UCSD-AML1 (cell line): ENCODE data around the gene HSD3B2.
"Not testable (repeated sequence)": the region's sequence is repeated elsewhere in the genome, so short reads cannot be mapped to it uniquely, and the experiment has no call there.

Experiments
- DNase-seq: peaks from one replicate; lab custom pipeline; 2025; ENCODE audit not compliant: unreplicated experiment; lab: John Stamatoyannopoulos, UW

The HSD3B2 gene

DNA sequence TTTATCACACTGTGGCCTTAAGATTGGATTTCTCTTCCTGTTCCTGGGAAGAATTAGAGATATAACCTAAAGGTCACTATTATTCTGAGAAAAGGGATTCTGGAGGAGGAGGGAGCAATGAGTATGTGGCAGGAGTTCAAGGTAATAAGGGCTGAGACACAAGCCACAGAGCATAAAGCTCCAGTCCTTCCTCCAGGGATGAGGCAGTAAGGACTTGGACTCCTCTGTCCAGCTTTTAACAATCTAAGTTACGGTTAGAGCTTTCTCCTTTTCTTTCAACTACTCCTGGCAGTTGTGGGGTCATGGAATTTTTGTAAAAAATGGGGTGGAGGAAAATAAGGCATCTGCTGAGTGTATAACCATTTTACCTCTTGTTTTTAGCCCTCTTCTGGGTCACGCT is at the start of gene HSD3B2:
TSS of gene HSD3B2 (plus strand) at position 201 of the 400 bp plus-strand sequence. CDS start 270 bp downstream, outside the sequence.
- DNase-seq: no peak

DNA sequence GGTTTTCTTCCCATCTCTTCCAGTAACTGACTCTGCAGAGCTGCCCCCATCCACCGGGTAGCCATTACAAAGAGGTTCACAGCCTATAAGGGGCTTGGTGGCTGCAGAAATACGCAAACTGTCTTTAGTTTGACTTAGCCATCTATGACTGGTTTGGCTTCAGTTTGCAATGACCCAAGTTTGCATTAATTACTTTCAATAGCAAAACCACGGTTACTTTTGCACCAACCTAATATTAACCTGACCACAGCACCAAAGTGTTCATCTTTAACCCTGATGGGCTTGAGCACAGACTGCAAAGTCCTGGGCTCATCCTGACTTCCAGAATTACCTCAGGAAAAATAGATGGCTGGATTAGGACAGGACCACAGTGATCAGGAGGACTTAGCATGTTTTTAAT is 48.5 kb upstream of the HSD3B2 start:
- DNase-seq: no peak

DNA sequence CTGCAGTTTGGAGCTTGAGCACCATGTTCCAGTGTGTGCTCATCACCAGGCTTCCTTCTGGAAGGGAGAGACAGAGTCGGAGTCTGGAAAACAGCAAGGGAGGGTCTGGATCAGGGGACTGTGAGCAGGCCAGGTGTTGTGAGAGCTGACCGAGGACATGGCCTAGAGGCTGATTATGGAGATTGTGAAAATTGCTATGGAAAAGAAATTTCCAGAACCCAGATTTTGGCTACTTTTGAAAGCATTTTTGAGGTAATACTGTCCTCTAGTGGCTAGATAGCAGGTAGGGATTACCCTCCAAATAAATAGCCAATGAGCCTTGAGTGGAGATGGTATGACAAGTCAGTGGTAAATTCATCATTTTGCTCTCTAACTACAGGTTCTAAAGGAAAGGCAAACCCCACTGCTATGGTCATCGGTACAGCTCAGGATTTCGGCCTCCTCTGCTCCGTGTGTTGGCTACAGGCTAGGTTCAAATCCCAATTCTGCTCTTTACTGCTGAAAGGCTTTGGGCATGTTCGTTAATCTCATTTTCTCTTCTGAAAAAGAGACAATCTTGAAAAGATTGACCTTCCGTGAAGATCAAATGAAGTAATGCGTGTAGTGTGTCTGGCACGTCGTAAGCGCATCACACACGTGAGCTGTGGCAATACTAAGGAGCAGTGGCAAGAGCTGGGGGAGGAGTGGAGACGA is 47.4 kb upstream of the HSD3B2 start:
- DNase-seq: no peak

DNA sequence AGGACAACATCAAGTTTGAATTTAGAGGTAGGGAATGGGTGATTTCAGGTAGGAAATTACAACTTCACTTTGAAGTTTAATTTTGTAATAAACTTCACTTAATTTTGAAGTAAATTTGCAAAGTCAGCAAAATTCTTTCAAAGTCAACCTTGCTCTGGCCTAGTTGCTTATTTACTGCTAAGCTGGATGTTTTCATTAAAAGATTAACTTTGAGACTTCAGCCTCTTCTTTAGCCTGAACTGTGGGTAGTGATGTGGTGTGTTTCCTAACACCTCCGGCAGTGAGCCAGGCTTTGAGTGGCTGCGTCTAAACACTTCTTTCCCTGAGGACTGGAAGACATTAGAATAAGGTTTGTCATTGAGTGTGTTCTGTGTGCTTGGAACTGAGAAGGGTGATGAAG is 46.4 kb upstream of the HSD3B2 start, which contains the start of gene HAO2:
TSS of gene HAO2 (plus strand) at position 232 of the 400 bp plus-strand sequence. CDS start 12,301 bp downstream, outside the sequence.
- no peak for DNase-seq

DNA sequence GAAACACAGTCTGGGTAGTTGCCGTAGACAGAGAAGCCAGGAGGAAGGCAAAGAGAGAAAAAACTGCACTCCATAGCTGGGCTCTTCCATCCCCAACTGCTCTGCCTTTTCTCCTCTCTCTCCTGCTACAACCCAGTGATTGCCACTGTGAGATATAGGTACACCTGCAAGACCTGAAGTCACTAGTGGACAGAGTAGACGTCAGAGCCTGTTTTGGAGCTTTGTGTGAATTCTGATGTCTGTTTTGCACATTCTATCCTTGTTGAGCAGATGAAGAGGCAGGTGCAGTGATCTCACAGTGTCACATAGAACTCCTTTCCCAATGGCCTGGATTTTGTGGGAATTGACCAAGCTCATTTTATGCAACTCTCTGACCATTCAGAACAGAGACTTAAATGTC is 44.2 kb upstream of the HSD3B2 start:
- no peak for DNase-seq

DNA sequence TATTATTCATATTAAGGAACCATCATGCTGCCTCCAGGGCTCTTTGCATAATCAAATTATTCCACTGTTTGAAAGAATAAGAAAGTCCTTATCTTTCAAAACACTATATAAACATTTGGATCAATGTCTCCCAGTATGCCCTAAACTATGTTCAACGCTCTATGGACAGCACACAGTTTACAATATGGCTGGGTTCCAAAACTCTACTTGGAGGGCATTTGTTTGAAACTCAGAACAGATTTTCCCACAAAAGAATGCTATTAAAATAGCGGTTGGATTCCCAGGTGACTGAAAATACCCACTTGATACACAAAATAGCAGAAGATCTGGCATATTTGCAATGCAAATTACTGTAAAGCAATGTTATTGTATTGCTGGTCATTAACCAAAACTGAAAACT is 43.1 kb upstream of the HSD3B2 start:
- DNase-seq: no peak

DNA sequence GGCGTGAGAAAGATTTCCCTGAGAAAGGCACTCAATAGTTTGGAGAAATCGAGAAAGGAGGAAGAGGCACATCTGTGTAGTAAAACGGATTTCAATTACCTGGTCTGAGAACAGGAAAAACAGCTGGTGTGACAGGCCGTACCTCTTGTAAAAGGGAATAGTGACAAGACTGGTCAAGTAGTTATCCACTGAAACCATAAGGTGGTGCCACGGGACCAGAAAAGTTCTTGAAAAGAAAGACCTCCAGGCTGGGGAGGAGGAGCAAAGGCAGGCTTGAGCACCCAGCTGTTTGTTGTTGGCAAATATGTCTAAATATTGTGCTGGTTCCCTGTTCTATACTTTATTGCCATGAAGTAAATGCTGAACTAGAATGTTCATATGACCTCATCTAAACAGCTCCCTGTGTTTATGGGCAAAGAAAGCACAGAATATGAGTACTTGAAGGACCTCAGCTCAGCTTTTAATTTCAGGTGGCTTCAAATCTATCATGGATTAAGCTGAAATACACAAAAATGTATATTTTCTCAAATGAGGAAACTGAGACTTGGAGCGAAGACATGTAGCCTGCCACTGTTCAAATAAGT is 42.4 kb upstream of the HSD3B2 start:
- DNase-seq: no peak

DNA sequence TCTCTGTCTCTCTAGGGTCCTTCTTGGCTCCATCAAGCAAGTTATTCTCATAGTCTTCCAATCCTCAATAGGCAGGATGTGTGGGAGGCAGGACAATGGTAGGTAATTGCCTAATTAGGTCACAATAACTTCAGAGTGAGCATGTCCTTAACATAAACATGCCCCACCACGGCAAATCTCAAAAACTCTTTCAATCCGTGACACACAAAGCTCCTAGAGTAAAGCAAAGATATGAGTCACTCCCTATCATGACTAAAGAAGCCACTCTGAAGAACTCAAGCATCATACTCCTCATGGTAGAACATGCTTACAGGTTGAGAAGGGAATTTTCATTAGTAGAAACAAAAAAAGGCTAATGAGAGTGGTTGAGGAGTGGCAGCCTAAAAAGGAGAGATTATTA is 41.5 kb upstream of the HSD3B2 start:
- DNase-seq: no peak

DNA sequence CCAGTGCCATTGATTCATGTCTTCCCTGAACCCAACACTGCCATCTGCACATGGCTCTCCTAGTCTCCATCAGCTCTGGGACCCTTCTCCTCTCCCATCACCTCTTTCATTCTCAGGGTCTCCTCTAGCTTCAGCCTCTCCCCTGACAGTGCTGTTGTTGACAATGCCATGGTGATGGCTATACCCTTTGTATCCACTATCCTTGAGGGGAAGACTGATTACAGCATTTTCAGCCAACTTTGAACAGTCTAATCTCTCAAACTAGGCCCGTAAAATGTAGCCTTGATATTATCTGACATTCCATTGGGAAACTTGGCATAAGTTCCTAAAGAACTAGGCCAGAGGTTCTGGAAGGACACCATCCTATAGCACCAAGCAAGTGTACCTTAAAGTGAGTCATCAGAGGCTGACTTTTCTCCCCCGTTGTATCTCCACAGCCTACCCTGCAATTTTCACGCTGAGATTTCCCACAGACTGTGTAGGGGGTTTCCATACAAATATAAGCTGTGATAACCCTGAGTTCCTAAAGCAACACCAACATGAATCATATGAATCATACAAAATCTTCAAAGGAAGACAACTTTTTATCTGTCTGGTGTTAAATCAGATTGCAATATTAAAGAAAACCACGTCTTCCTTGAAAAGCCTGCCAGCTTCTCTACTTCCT is 40.6 kb upstream of the HSD3B2 start:
- no peak for DNase-seq

DNA sequence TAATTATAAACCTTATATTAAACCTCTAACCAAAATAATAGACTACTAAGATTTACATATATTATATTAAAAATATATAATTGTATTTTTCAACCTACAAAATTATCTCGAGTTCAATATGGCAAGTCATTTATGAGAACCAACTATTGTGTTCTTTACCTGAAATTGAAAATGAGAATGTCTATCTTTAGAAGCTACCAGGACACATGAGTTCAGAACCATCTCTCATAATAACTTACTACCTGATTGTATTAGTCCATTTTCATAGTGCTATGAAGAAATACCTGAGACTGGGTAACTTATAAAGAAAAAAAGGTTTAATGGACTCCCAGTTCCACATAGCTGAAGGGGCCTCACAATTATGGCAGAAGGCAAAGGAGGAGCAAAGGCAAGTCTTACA is 39.6 kb upstream of the HSD3B2 start:
- DNase-seq: no peak

DNA sequence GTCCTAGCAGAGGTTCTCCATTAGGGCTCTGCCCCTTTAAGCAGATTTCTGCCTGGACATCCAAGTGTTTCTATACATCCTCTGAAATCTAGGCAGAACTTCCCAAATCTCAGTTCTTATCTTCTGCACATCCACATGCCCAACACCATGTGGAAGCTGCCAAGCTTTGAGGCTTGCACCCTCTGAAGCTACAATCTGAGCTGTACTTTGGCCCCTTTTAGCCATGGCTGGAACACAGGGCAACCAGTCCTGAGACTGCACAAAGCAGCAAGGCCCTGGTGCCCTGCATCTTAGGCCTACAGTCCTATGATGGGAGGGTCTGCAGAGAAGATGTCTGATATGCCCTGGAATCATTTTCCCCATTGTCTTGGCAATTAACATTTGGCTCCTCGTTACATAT is 38.4 kb upstream of the HSD3B2 start:
- DNase-seq: no peak

DNA sequence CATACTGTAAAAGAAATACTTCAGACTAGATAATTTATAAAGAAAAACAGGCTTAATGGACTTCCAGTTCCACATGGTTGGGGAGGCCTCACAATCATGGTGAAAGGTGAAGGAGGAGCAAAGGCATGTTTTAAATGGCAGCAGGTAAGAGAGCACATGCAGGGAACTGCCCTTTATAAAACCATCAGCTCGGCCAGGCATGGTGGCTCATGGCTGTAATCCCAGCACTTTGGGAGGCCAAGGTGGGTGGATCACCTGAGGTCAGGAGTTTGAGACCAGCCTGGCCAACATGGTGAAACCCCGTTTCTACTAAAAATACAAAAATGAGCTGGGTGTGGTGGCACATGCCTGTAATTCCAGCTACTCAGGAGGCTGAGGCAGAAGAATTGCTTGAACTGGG is 37.4 kb upstream of the HSD3B2 start:
- DNase-seq: not testable (repeated sequence)

DNA sequence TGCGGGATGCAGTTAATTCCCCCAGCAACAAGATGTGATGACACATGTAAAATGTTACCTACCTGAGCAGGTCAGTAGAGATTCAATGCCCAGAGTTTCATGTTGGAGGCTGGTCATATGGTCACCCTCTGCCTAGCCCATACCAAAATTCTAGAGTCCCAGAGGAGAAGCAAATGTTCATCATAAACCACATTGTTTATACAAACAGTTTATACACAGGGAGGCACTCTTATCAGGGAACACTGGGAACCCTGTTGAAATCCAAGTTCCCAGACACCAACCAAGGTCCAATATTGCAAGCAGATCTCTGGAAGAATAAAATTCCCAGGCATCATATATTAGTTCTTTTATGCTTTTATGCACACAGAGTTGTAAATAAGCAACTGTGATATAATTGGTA is 35.8 kb upstream of the HSD3B2 start:
- DNase-seq: no peak

DNA sequence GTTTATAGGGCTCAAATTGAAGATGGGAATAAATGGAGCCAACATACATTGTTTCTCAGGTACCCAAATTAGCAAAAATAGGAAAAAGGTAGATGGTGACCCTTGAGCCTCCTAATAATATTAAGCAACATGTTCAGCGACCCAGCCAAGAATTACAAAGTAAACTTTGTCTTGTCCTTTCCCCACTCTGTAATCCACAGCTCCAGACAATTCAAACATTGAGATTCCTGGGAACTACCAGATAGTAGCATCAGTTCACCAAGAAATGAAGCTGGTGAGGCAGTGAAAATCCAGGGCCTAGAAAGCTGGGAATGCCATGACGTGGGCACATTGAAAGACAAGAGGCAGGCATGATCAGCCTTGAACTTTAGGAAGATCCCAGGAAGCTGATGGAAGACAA is 34.6 kb upstream of the HSD3B2 start:
- DNase-seq: no peak

DNA sequence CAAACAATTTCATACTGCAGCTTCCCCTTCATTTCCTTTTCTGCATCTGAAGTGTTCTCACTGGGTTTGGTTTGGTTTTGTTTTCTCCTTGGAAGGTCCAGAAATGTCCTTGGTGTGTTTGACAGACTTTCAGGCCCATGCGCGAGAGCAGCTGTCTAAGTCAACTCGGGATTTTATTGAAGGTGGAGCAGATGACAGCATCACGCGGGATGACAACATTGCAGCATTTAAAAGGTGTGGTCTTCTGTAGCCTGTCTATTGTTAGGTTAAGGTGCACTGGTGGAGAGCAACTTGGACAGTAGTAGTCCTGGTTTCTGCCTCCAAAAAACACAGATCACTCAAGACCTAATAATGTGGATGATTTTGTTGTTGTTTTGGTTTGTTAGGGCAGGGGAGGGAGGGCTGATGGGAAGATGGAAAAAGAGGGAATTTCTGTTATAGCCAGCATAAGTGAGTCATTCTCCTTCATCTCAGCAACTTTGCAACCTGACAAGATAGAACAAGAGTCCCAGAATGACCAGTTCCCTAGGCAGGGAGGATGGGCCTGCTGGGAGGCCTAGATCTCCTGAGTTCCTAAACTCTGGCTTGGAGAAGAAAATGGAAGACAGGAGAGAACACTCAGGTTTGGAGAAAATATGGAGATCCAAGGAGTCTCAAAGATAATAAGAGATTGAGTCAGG is 33.8 kb upstream of the HSD3B2 start:
- no peak for DNase-seq

DNA sequence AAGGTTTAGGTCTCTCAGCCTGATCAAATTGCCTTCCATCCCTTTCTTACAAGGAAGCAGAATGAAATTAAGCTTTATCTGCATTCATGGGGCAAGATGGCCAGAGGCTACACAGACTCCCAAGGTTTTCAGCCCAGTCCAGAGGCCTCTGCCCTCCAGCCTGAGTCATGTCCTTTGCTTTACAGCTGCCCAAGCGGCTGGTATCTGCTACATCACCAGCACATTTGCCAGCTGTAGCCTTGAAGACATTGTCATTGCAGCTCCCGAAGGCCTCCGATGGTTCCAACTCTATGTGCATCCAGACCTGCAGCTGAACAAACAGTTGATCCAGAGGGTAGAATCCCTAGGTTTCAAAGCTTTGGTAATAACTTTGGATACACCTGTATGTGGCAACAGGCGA is 30.4 kb upstream of the HSD3B2 start:
- DNase-seq: no peak

DNA sequence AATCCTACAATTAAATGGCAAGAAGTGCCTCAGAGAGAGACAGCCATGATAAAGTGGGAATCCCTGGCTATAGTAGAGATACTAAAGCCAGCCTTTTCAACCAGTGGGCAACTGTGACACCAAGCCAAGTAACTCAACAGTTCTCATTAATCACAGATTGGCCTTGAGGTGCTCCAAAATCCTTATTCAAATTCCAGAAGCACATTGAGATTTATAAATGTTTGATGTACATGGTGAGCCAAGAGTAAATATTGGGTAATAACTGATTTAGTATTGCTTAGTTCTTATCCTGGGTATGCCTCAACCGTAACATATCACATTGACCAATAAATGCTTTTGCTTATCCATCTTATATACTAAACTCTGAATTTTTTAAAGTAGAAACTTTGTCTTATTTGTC is 29.3 kb upstream of the HSD3B2 start:
- DNase-seq: no peak

DNA sequence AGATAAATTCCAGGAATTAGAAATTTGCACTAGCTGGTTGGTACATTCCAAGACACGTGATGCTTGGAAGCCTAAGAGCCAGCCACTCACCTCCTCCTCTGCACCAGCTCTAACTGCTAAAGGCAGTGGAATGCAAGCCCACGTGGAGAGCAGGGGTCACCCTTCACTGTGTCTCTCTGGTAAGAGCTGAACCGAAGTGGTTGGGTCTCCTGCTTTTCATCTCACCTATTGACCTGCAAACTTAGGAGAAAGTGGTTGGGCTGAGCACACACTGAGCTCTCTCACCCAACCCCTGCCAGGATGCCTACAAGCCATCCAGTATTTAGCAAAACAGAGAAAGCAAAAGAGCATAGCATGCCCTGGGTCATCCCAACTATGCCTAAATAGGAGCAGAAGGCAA is 27.1 kb upstream of the HSD3B2 start:
- DNase-seq: no peak

DNA sequence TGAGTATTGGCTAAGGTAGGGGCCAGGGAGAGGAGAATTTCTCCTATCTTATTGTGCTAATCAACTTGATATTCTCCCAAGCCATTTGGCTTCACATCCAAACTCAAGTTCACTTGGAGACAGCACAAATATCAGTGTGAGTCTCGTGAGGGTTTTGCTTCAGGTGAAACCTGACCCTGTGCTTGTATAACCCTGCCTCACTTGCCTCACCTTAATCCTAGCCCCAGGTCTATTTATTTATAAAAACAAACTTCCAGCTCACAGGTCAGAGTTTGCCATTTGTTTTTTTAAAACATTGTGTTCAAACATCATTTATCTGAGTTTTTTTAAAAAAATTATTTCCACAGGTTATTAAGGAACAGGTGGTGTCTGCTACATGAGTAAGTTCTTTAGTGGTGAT is 26.5 kb upstream of the HSD3B2 start:
- no peak for DNase-seq

DNA sequence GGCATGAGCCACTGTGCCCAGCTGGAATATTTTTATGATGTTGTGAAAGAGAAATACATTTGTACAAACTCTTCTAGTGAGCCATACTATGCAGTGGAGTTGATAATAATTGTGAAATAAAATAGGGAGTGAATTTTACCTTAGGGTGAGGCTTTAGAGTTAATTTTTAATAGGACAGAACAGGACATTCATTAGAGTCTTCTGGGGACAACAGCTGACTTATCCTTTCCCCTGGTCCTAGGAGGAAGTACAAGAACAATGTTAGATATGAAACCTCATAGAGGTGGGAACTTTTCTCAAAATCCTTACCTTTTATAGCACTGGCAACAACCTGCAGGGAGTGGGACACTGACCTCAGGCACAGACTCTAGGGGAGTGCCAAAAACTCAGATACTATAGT is 24.4 kb upstream of the HSD3B2 start:
- DNase-seq: no peak

DNA sequence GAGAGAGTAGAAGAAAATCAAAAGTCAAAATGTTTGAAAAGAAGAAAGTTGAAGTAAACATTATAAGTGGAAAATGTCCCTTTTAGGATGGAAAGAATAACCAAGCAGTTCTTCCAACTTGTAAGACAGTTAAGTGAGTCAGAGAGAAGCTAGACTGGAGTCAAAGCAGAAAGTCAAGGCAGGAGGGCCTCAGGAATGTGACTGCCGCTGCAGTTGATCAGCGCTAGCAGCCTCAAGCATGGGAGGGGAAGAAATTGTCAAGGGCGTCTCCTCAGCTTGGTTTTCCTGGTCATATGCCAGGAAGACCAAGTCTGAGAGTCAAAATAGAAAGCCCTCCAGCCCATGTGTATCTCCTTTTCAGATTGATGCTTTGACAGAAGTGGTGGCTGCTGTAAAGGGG is 23.2 kb upstream of the HSD3B2 start:
- DNase-seq: no peak

DNA sequence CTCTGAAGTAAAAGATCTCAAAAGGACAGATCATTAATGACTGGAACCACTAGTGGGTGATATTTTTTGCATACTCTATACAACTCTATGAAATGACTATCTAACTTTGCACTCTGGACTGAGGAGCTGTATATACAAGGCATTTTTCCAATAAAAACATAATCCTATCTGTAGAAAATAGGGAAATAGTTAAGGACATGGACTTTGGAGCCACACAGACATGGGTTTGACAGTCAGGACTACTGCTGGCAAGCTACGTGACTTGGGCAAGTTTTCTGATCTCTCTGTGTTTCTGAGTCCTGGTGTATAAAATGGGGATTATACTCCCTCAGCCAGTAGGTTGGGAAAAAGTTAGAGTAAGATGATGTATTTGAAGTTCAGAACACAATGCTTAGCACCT is 20.9 kb upstream of the HSD3B2 start:
- no peak for DNase-seq
